Measurements from ENCODE around the gene CALY.

CALY gene

DNA sequence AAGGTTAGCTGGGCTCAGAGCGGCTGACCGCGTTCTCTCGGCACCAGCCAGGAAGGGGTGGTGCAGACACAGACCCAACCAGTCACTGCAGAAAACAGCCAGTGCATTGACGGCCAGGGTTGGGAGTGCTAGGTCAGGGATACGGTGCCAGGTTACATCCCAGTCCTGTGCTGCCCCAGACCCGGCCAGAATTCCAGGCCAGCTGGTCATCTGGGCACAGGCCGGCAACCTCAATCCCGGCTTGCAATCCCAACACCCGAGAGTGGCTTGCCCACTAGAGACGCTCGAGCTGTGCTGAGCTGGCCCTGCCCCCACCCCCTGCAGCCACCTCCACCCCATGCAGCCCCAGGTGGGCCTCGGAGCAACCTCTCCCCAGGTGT is 14.2 kb upstream of the CALY start:
- no peak for DNase-seq

DNA sequence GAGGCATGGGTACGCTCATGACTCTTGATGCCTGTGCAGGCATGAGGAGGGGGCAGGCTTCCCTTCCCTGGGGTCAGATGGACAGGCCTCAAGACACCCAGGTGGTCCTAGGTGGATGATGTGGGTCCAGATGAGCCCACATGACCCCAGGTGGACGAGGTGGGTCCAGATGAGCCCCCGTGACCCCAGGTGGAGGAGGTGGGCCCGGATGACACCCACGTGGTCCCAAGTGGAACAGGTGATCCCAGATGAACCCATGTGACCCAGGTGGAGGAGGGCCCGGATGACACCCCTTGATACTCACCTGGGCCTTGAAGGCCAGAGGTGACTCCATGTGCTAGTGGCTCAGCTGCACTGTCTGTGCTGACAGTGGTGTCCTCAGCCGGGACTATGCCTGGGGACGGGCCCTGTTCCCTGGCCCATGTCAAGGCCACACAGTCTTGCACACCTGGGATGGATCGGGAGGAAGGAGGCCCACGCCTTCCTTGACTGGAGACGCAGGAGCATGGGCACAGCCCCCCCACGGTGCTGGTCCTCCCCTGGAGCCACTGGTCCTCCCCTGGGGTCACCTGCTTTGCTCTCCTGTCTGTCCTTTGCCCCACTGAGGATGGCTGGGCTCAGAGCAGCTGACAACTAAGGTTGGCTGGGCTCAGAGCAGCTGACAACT is 13.7 kb upstream of the CALY start:
- DNase-seq, result no peak

DNA sequence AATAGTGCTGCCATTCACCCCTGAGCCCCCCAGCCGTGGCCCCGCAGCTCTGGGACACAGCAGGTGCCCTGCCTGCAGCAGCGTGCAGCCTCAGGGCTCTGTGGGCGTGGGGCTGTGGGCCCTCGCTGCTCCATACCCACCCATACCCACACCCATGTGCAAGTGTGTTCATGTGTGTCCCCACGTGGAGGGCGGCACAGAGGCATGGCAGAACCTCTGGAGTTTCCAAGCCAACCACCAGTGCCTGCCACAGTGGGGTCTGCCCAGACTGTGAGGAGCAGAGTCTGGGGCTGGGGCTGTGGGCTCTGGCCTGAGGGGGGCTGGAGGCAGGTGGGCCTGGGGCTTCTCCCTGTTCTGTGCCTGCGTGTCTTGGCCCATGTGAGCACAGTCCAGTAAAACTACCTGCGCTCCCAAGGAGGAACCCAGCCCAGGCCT is 12.9 kb upstream of the CALY start:
- no peak for DNase-seq

DNA sequence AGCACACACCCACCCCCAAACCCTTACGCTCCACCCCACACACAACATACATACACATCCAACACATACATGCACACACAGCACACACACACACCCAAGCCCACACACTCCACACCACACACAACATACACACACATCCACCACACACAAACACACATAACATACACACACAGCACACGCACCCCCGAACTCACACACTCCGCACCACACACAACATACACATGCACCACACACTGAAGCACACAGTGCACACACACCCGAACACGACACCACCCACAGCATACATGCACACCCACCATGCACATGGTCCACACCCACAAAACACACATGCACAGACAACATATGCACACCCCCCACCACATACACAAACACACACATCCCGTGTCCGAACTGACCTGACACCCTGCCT is 12.5 kb upstream of the CALY start:
- DNase-seq, result no peak

DNA sequence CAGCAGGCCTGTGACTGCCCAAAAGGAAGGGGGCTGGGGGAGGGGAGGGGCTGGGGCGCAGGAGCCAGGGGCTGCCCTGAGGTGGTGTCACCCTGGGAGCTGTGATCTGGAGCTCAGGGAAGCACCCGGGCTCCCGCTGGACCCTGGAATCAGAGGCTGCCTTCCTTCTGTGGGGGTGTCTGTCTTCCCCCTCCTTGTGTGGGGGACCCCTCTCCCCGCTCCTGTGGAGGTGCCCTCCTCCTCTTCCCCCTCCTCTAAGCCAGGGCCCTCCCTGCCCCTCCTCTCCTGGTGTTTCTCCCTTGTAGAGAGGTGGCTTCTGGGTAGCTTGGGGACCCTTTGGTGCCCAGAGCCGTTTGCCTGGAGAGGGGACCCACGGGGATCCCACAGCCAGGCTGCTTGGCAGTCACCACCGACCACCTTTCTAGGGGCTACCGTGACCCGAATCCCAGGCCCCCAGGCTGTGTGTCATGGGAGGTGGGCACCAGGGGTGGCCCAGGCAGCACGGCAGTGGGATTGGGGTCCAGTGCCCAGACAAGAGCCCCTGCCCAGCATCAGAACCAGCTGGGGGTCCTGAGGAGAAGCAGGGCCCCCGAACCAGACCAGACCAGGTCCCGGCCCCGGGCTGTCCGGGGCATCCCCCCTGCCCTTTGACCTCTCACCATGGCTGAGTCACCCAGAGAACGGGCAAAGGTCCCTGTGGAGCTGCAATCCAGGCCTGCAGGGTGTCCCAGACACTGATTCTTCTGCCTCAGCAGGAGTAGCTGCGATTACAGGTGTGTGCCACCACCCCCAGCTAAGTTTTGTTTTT is 11.2 kb upstream of the CALY start:
- DNase-seq, result no peak

DNA sequence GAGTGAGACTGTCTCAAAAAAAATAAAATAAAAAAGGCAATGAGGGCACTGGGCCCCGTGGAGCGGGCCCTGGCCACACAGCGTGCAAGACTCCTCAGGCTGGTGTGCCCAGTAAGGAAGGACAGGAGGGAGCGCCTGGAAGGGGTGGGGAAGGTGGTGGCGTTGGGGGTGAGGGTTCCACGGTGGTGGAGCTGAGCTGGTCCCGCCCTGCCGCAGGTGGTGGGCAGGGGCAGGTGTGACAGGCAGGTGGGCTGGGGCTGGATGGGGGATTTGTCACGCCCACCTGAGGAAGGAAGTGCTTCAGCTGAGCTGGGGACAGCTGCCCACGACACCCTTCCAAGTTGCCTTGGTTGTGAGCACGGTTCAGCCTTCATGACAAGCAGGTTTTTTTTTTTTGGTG is 9.7 kb upstream of the CALY start:
- no peak for DNase-seq

DNA sequence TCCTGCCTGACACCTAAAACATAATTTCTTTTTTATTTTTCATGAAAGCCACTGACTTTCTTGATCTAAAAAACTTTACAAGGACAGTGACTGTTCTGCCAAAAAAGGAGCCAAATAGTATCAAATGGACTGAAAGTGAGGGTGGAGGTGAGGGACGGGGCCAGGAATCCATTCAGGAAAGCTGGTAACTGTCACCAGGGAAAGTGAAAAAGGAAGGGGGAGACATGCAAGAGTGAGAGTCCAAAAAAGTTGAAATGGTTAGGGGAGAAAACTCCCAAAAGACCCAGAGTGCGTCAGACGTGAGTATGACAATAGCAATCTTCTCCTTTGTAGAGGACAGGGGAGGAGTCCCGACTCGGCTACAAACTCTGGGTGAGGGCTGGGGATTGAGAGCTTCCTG is 7.5 kb upstream of the CALY start:
- DNase-seq, result no peak

DNA sequence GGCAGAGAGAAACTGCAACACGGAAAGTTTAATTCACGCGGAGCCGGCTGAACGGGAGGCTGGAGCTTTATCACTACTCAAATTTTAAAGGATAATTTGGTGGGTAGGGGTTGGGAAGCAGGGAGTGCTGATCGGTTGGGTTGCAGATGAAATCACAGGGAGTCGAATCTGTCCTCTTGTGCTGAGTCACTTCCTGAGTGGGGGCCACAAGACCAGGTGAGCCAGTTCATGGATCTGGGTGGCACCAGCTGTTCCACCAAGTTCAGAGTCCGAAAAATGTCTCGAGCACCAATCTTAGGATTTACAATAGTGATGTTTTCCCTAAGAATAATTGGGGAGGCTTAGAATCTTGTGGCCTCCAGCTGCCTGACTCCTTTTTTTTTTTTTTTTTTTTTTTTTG is 6.9 kb upstream of the CALY start:
- DNase-seq, result no peak

DNA sequence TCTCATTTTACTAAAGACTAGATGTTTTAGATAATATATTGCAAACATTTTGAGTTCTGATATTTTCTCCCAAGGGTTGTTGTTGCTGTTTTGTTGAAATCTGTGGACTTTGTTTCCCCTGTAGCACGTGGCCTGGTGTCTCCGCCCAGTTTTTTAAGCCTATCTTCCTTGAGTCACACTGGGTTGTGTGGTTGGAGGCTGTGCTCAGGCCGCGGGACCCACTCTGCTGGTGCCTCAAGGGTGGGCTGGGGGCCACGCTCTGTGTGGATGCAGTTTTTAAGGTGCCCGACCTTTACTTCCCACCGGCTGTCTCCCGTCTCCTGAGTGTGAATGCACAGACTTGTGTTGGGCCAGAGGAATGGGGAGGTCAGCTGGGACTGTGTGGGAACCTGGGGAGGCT is 6.2 kb upstream of the CALY start:
- DNase-seq, result no peak

DNA sequence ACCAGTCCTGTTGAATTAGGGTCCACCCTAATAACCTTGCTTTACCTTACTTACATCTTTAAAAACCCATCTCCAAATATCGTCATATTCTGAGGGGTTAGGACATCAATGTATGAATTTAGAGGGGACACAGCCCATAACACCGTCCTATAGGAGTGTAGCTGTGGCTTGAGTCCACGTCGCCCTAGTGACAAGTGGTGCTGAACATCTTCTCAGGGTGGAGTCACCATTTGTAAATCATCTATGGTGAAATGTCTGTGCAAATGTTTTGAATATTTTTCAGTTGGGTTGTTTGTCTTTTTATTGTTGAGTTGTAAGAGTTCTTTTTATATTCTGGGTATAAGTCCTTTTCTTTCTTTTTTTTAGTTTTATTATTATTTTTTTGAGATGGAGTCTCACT is 5.3 kb upstream of the CALY start:
- no peak for DNase-seq

DNA sequence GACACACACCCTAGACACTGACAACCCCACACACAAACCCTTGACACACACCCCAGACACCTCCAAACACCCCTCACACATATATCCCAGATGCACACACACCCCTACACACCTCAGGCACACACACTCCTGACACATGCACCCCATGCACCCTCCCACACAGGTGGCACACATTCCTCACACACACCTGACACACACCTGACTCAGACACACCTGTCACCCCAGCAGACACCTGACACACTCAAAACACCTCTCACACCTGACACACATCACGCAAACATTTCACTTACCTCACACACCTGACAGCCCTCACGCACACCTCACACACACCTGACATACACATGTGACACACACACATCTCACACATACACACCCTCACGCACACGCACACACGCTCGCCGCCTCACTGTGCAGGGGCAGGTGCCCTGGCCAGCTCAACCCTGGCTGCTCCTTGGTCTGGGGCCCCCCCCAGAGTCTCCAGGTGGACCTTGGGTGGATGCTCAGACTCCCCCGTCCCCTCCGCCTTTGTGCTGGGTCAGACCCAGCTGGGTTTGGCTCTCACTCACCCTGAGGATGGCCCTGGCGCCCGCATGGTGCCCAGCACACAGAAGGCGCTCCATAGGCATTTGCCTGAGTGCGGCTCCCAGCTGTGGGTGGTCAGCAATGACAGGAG is 3.1 kb upstream of the CALY start:
- DNase-seq, result no peak

DNA sequence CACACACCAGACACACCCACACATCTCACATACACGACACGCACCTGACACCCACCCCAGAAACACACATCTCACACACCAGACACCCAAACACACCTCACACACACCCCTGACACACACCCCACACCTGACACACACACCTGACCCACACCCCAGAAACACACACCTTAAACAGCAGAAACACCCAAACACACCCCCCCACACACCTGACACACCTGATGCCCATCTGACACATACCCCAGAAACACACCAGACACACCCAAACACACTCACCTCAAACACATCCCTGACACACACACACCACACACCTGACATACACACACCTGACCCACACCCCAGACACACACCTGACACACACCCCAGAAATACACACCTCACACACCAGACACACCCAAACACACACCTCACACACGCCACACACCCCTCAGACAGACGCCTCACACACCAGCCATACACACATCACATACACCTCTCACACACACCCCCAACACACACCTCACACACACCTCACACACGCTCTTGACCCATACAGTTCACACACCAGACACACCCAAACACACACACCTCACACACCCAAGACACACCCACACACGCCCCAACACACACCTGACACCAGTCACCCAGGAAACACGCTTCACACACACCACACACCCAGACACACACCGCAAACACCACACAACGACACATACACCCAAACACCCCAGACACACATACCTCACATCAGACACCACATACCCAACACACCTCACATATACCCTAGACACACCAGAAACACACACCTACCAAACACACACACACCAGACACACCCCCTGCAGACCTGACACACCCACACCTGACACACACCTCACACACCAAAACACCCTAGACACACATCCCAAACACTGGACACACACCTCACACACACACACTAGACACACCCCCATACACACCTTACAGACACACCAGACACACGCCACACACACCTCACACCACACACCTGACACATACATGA is 1.7 kb upstream of the CALY start:
- no peak for DNase-seq

DNA sequence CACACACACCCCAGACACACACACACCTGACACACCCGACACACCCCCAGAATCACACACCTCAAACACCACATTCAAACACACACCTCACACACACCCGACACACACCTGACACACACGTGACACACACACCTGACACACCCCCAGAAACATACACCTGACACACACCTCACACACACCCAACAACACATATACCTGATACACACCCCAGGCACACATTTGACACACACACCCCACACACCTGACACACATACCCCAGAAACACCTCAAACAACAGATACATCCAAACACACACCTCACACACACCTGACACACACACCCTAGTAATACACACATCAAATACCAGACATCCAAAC is 652 bp upstream of the CALY start:
- no peak for DNase-seq

DNA sequence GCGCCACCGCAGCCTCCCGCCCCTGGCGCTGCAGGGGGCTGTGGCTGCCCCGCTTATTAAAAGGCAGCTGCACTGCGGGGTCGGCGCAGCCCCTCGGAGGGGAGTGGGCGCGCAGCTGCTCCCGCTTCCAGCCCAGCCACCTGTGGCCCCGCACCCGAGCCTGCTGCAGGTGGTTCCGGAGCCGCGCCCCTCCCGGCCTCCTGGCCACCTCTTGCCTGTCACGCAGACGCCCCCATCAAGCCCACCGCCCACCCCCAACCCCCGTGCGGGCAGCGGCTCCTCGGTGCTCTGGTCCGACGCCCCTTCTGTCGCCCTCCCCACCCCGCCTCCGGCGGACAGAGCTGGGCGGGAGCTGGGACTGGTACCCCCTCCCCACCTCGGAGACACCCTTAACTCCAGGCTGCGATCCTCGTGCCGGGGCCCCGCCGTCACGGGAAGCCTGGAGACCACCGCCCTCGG is 549 bp downstream of the CALY start:
- DNase-seq, result no peak

DNA sequence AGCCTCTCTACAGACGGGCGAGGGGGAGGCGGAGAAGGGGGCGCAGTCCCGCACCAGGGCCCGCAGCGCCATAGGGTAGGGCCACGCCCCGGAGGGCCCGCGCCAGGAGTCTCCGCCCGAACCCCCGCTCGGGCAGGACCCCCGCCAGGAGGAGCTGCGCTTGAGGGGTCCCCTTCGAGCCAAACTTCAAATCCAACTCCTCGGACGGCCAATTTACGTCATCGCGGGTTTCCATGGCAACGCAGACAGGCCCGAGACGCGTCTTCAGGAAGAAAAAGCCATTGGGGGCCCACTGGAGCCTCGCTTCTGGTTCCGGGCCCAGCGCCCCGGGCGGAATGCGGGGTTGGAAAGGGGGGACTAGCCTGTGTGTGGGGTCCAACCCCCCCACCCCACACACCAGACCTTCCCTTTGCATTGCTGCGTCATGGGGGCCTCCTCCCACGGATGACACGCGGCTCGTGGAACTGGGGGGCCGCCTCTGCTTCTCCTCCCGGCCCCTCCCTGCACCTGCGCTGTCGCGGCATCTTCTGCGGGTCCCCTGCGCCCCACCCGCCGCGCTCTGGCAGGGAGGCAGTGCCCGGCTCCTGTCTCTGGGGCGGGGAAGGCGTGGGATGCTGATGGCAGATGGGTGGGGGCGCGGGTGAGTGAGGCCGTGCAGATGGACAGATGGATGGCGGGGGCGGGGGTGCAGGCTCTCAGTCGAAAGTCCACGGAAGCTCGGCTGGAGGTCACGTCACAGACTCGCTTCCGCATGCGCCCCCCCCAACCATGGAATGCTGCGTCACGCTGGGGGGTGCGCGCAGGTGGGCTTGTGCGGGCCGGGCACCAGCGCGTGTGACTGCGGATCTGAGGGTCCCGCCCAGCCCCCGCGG is 1.2 kb downstream of the CALY start:
- peak; percentile 79 for DNase-seq

DNA sequence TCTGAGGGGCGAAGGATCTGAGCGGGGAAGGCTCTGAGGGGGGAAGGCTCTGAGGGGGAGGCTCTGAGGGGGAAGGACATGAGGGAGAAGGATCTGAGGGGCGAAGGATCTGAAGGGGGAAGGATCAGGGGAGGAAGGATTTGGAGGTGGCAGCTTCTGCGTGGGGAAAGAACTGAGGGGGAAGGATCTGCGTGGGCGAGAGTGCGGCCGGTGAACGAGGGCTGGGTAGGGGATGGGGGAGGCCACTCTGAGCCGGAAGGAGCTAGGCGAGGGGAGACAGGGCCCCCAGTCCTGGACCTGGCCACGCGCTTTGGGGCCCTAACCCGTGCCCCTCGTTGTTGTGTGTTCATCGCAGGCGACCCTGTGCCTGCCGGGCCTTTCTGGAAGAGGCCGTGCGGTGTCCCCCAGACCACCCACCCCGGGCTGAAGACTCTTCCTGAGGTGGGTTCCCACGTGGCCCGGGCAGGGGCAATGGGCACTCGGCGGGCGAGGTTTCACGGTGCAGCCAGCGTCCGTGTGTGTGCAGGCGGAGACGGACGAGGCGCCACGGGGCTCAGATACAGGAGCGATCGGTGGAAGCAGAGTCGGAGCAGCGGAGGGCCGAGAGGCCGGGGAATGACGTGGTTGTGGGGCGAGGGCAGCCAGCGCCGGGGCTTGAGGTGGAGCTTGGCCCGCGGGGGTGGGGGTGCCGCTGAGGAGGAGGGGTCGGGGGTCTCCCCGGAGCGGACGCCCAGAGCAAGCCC is 2.0 kb downstream of the CALY start:
- peak; percentile 26 for DNase-seq

DNA sequence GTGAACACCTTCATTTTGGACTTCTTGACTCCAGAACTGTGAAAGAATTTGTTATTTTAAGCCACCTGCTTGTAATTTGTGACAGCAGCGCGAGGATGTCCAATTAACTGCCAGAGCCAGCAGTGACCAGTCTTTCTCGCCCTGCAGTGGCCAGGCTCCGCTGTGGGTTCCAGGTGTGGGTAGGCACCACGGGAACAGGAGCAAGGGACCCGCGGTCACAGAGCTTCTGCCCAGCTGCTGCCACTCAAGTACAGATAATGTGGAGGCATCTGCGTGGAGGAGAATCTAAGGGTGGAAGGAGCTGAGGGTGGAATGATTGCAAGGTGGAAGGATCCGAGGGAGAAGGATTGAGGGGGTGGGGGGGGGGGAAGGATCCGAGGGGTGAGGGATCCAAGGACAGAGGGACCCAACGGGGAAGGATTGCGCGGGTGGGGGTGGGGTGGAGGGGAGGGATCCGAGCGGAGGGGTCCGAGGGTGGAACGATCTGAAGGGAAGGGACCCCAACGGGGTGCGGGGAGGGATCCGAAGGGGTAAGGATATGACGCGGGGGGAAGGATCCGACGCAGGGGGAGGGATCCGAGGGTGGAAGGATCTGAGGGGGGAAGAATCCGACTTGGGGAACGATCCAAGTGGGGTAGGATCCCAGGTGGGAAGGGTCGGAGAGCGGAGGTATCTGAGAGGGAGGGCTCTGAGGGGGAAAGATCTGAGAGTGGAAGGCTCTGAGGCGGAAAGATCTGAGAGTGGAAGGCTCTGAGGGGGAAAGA is 3.6 kb downstream of the CALY start:
- DNase-seq, result no peak

DNA sequence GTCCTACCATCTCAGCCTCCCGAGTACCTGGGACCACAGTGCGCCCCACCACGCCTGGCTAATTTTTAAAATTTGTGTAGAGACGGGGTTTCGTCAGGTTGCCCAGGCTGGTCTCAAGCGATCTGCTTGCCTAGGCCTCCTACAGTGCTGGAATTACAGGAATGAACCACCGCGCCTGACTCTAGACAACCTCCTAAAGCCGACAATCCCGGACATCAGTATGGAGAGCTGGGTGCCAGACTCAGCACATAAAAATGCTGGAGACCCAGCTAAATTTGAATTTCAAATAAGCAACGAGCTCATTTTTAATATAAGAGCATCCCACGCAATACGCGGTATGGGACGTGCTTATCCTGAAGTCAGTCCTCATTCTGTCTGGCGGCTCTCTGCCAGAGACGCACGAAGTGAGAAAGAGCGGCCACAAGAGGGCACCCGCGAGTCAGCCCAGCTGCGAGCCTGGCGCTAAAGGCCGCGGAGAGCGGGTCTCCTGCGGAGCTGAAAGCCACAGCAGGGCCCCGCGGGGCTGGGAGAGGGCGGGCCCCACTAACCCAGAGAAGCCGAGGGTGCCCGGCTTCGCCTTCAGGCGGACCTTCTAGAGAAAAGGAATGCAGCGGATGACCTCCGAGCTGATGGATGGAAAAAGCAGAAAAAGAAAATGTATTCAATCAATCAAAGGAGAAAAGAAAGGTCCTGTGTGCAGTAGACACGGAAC is 7.0 kb downstream of the CALY start:
- peak; percentile 86 for DNase-seq

All from activated gamma-delta T cell treated with Interleukin-2 at 50 U/mL for 16 hours (primary cell).